ENCODE data around the gene GPR142.

Gene GPR142

DNA sequence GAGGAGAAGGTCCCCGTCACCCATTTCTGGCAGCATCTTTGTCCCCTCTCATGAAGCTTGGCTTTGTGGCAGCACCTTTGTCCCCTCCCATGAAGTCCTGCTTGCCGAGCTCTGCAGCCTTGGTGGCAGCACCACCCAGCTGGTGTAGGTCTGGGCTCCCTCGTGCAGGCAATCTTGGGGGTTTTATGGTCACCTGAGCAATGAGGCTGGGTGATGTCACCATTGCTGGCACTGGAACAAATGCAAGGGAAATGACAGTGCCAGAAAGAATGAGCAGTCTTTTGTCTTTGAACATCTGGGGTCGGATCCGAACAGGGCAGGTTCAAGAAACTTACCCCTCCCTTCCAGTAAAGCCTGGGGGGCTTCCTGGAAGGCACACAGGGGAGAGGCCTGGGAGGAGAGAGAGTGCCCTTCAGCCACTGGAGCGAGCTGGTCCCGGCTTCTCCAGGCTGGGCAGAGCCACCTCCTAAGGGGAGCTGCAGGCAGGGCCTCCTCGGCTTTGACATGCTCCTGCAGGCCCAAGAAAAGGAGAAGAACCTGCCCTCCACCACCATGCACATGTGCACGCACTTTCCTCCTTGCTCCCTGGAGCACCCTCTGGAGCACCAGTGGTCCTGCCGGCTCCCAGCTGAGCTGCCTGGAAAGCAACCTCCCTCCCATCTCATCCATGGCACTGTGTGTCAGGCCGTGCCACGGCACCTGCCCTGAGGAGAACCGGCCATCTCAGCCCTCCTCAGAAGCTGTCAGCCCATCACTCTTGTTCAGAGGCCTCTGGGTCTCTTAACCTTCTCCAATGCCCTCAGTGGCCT, 21.7 kb upstream of the GPR142 start:
- DNase-seq, result no peak

- DNase-seq, result no peak
Measured at GRCh38 chr17:74347646-74348045, 19.7 kb upstream of the GPR142 start.

DNA sequence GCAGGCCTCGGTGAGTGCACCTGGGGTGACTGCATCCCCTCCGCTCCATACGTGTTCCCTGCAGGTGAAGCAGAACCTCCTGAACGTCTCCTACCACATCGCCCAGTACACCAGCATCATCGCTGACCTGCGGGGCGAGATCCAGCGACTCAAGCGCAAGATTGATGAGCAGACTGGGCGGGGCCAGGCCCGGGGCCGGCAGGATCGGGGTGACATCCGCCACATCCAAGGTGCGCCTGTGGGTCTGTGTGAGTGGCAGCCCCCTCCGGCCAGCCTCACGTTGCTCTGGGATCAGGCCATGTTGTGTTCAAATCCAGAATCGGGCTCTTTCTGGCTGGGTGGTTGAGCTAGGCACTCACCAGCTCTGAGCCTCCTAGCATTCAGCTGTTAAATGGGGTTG, 18.2 kb upstream of the GPR142 start:
- no peak for DNase-seq

GRCh38 chr17:74350486-74350885, 16.8 kb upstream of the GPR142 start:
- DNase-seq, result no peak

- no peak for DNase-seq
Measured at GRCh38 chr17:74351552-74352210, 15.6 kb upstream of the GPR142 start.

GRCh38 chr17:74353446-74354060, 13.8 kb upstream of the GPR142 start:
- DNase-seq, result no peak

GRCh38 chr17:74354123-74354522, 13.2 kb upstream of the GPR142 start:
- DNase-seq, result peak; percentile 29

DNA sequence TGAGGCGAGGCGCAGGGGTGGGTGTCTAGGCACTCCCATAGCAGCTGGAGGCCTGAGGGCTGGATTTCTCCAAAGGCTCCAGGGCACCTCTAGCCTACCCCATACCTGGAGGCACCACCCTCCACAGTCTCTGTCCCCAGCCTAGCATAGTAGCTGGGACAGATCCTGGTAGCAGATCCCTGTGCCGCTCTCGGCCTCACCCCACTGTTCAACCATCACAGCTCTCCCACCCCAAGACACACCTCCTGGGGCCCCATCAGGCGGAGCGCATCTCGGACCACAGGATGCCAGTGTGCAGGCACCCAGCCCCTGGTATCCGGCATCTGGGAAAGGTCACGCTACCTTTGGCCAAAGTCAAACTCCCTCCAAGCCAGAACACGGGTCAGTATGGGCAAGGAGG, 12.7 kb upstream of the GPR142 start:
- no peak for DNase-seq

DNA sequence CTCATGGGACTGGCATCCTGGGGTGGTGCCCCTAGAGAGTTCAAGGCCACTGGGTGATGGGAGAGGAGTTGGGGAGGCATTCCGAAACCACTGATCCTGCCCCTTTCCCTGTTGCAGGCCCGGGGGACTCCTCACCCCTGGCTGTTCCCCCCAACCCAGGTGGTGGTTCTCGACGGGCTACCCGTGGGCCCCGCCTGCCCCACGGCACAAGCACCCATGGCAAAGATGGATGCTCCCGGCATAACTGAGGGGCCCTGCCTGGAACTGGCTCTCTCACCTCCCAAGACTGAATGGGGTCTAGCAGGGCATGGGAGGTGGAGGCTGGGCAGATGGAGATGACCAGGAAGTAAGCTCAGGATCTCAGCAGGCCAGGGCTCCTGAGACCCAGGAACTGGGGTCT, 12.2 kb upstream of the GPR142 start:
- DNase-seq, result no peak

GRCh38 chr17:74356646-74357465, 10.4 kb upstream of the GPR142 start:
- no peak for DNase-seq

DNA sequence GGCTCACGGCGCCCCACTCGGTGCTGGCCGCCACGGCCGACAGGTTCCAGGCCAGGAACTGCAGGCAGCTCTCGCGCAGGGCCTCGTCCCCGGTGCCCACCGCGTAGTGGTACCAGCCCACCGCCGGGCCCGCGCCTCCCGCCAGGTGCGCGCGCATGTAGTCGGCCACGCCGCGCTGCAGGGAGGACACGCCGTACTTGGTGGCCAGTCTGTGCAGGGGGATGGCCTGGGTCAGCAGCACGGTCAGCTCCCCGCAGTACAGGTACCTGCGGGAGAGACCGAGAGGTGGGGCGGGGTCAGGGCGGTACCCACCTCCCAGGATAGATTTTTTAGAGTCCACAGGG, 9.9 kb upstream of the GPR142 start:
- no peak for DNase-seq

- DNase-seq, result no peak
Measured at GRCh38 chr17:74358697-74359096, 8.6 kb upstream of the GPR142 start.

GRCh38 chr17:74359916-74360315, 7.4 kb upstream of the GPR142 start:
- no peak for DNase-seq

- DNase-seq, result no peak
Measured at GRCh38 chr17:74360899-74361229, 6.4 kb upstream of the GPR142 start.

- peak; percentile 38 for DNase-seq
Measured at GRCh38 chr17:74361230-74362068, 5.9 kb upstream of the GPR142 start, which contains the start of gene BTBD17. TSS of gene BTBD17 (minus strand) at chr17:74361868. CDS start at chr17:74361819, 49 bp downstream.

DNA sequence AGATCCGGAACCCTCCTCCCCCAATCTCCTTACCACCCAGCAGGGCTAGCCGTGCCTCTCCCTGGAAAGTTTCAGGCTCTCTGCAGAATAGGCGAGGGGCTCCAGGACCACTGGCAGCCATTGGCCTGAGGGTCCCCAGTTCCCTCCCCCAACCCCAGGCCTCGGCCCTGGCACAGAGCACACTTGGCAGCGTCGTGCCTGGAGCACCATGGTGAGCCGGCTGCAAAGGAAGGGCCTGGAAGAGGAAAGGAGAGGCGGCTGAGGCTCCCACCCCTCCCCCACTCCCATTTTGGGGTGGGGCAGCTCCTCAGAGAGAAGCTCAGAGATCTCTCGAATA, 5.3 kb upstream of the GPR142 start:
- DNase-seq, result no peak

GRCh38 chr17:74362810-74363498, 4.4 kb upstream of the GPR142 start:
- no peak for DNase-seq

- peak; percentile 77 for DNase-seq
Measured at GRCh38 chr17:74368341-74369081, 1.2 kb downstream of the GPR142 start.

DNA sequence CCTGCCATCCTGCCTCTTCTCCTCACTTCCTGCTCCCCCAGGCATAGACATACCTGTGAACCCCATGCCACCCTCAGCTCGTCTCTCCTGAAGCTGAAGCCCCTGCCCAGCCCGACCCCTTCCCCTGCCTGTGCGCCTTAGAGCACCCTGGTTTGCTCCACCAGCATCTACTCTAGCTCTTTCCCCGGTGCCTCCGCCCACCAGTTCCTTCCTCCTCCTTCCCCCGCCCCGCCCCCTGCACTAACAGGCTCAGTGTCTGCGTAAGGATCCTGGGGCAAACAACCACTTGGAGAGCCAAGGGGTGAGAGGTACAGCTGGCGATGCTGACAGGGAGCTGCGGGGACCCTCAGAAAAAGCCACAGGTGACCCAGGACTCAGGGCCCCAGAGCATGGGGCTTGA, 1.9 kb downstream of the GPR142 start:
- DNase-seq, result peak; percentile 67

- DNase-seq, result no peak
Measured at GRCh38 chr17:74369665-74370490, 2.6 kb downstream of the GPR142 start.
